HEK293 (cell line): ENCODE data around the gene TESK2.

Source experiments
- CTCF ChIA-PET: fragments of 350-600 bp; formaldehyde crosslinking; extraction: SDS; loops from one replicate; lab custom pipeline; 2021; ENCODE audit warnings: antibody characterized with exemption; lab: Yijun Ruan, JAX
- POLR2A ChIA-PET: fragments of 300-600 bp; formaldehyde crosslinking; extraction: SDS; loops from one replicate; lab custom pipeline; 2020; ENCODE audit warnings: antibody characterized with exemption, inconsistent platforms; lab: Yijun Ruan, JAX
- H3K27ac ChIP-seq: fragments of 200-500 bp; sonication (Bioruptor generic); 2 replicates; pipeline ENCODE4 v1.5.1; 2014; ENCODE audit warnings: low read depth, low read length, control low read depth, inconsistent platforms; ENCODE audit errors: extremely low read depth
- H3K36me3 ChIP-seq, 2 experiments: fragments of 200-500 bp in 1 of 2; sonication (Bioruptor generic) in 1 of 2; 1 replicate in 1 of 2; 2 replicates in 1 of 2; pipeline ENCODE4 v1.5.1; 2014 to 2017; ENCODE audit warnings: inconsistent platforms in 2 of 2, low read length in 2 of 2; ENCODE audit not compliant: control insufficient read depth in 2 of 2, insufficient read depth in 1 of 2
- H3K4me1 ChIP-seq: fragments of 200-500 bp; sonication (Bioruptor generic); 2 replicates; pipeline ENCODE4 v1.5.1; 2014; ENCODE audit warnings: mild to moderate bottlenecking, low read length, inconsistent platforms; ENCODE audit not compliant: control insufficient read depth, insufficient read depth
- H3K4me3 ChIP-seq: 2 replicates; pipeline ENCODE4 v1.5.1; 2011; ENCODE audit warnings: low read depth, mild to moderate bottlenecking, control low read depth, low read length, moderate library complexity
- H3K9me3 ChIP-seq: fragments of 200-500 bp; sonication (Bioruptor generic); 2 replicates; pipeline ENCODE4 v1.5.1; 2014; ENCODE audit warnings: low read depth, low read length, inconsistent platforms; ENCODE audit not compliant: control insufficient read depth, insufficient read depth
- ATF2 ChIP-seq: fragments of 450-650 bp; formaldehyde crosslinking; IDR thresholded peaks from 2 replicates; pipeline ENCODE4 v1.5.1; 2016; ENCODE audit warnings: missing biosample characterization, missing genetic modification characterization, low read depth
- HIC1 ChIP-seq: fragments of 450-650 bp; formaldehyde crosslinking; IDR thresholded peaks from 2 replicates; pipeline ENCODE4 v1.5.1; 2016; ENCODE audit warnings: missing biosample characterization, missing genetic modification characterization
- KLF16 ChIP-seq: fragments of 450-650 bp; formaldehyde crosslinking; IDR thresholded peaks from 2 replicates; pipeline ENCODE4 v1.5.1; 2017; ENCODE audit warnings: missing biosample characterization, missing genetic modification characterization
- PBX3 ChIP-seq: sonication (generic); formaldehyde crosslinking; IDR thresholded peaks from 2 replicates; pipeline ENCODE4 v1.8.1; 2022; ENCODE audit warnings: mild to moderate bottlenecking, moderate library complexity, missing genetic modification reagents
- PRDM10 ChIP-seq: fragments of 450-650 bp; formaldehyde crosslinking; IDR thresholded peaks from 2 replicates; pipeline ENCODE4 v1.5.1; 2016; ENCODE audit warnings: missing biosample characterization, missing genetic modification characterization
- SP2 ChIP-seq: fragments of 450-650 bp; formaldehyde crosslinking; IDR thresholded peaks from 2 replicates; pipeline ENCODE4 v1.5.1; 2016; ENCODE audit warnings: missing biosample characterization, missing genetic modification characterization
- ZNF112 ChIP-seq: fragments of 450-650 bp; formaldehyde crosslinking; IDR thresholded peaks from 2 replicates; pipeline ENCODE4 v1.5.0; 2017; ENCODE audit warnings: missing biosample characterization, missing genetic modification characterization
- ZNF169 ChIP-seq: fragments of 450-650 bp; formaldehyde crosslinking; IDR thresholded peaks from 2 replicates; pipeline ENCODE4 v1.5.1; 2016; ENCODE audit warnings: missing biosample characterization, missing genetic modification characterization
- ZNF174 ChIP-seq: fragments of 450-650 bp; formaldehyde crosslinking; IDR thresholded peaks from 2 replicates; pipeline ENCODE4 v1.5.0; 2017; ENCODE audit warnings: missing biosample characterization, mild to moderate bottlenecking, missing genetic modification characterization
- ZNF18 ChIP-seq: fragments of 450-650 bp; formaldehyde crosslinking; IDR thresholded peaks from 2 replicates; pipeline ENCODE4 v1.5.1; 2016; ENCODE audit warnings: missing biosample characterization, missing genetic modification characterization
- ZNF239 ChIP-seq: fragments of 450-650 bp; formaldehyde crosslinking; IDR thresholded peaks from 2 replicates; pipeline ENCODE4 v1.5.1; 2016; ENCODE audit warnings: missing biosample characterization, missing genetic modification characterization
- ZNF266 ChIP-seq: fragments of 450-650 bp; formaldehyde crosslinking; IDR thresholded peaks from 2 replicates; pipeline ENCODE4 v1.5.1; 2016; ENCODE audit warnings: missing biosample characterization, missing genetic modification characterization, low read depth
- ZNF280D ChIP-seq: fragments of 450-650 bp; formaldehyde crosslinking; IDR thresholded peaks from 2 replicates; pipeline ENCODE4 v1.5.1; 2016; ENCODE audit warnings: missing biosample characterization, missing genetic modification characterization
- ZNF501 ChIP-seq: fragments of 450-650 bp; formaldehyde crosslinking; IDR thresholded peaks from 2 replicates; pipeline ENCODE4 v1.5.1; 2016; ENCODE audit warnings: missing biosample characterization, missing genetic modification characterization
- ZNF521 ChIP-seq: fragments of 450-650 bp; formaldehyde crosslinking; IDR thresholded peaks from 2 replicates; pipeline ENCODE4 v1.5.1; 2017; ENCODE audit warnings: missing biosample characterization, mild to moderate bottlenecking, missing genetic modification characterization
- ZNF610 ChIP-seq: fragments of 450-650 bp; formaldehyde crosslinking; IDR thresholded peaks from 2 replicates; pipeline ENCODE4 v1.5.1; 2016; ENCODE audit warnings: missing biosample characterization, missing genetic modification characterization, borderline replicate concordance
- ZNF654 ChIP-seq: fragments of 450-650 bp; formaldehyde crosslinking; IDR thresholded peaks from 2 replicates; pipeline ENCODE4 v1.5.1; 2016; ENCODE audit warnings: low read depth, missing biosample characterization, missing genetic modification characterization
- ZNF785 ChIP-seq: fragments of 450-650 bp; formaldehyde crosslinking; IDR thresholded peaks from 2 replicates; pipeline ENCODE4 v1.5.1; 2016; ENCODE audit warnings: missing biosample characterization, missing genetic modification characterization
- ZNF830 ChIP-seq: fragments of 450-650 bp; IDR thresholded peaks from 2 replicates; pipeline ENCODE4 v1.5.0; 2018; ENCODE audit warnings: missing biosample characterization, missing genetic modification characterization, low read depth, mild to moderate bottlenecking, moderate library complexity

TESK2 gene

GRCh38 chr1:45354838-45355237, 136.1 kb downstream of the TESK2 start (continued):
- no peak for TF ChIP-seq ZNF112 (tag by site-specific recombination)
- TF ChIP-seq ZNF169 (tag by site-specific recombination): no peak
- no peak for TF ChIP-seq ATF2 (tag by site-specific recombination)
- TF ChIP-seq ZNF521 (tag by site-specific recombination): no peak
- no peak for TF ChIP-seq SP2 (tag by site-specific recombination)
- TF ChIP-seq ZNF501 (tag by site-specific recombination): no peak
- TF ChIP-seq HIC1 (tag by site-specific recombination): no peak
- no peak for TF ChIP-seq ZNF266 (tag by site-specific recombination)
- TF ChIP-seq ZNF785 (tag by site-specific recombination): no peak

- Histone ChIP-seq H3K4me1 (peaks cover 7% of the 10 kb centered on the region; the same call in 1 of the 2 replicates), H3K9me3 (no peaks in the 10 kb centered on the region), H3K36me3 (no peaks in the 10 kb centered on the region)
- POLR2A ChIA-PET: interaction anchor here (2.1 kb wide), 1 partner anchor 14 kb away, joined by 5 read pairs; the partner anchor contains the start of genes MUTYH and TOE1
- no peak for TF ChIP-seq ZNF610 (tag by site-specific recombination)
- no peak for TF ChIP-seq ZNF280D (tag by site-specific recombination)
- no peak for TF ChIP-seq ZNF239 (tag by site-specific recombination)
- TF ChIP-seq ZNF174: no peak
- TF ChIP-seq, all 188 proteins: peak for 0
- no peak overlapping the region for H3K27ac ChIP-seq
- CTCF ChIA-PET: interaction anchor here (0.6 kb wide), 1 partner anchor 158 kb away, joined by 5 read pairs; no protein-coding TSS in a partner anchor
- no peak overlapping the region for H3K4me3 ChIP-seq
These were observed 137.3 kb downstream of the TESK2 start for GRCh38 chr1:45353685-45354084.

- Histone ChIP-seq H3K36me3 (peaks cover 0 to 5% of the 10 kb centered on the region in 2 experiments; a peak in 1 of 3 replicates), H3K9me3 (no peaks in the 10 kb centered on the region), H3K4me3 (no peak overlapping the region), H3K27ac (no peak overlapping the region), H3K4me1 (peaks cover 6% of the 10 kb centered on the region; the same call in 1 of the 2 replicates)
- TF ChIP-seq PBX3: no peak
- TF ChIP-seq ZNF112 (tag by site-specific recombination): no peak
- TF ChIP-seq ZNF18 (tag by site-specific recombination): no peak
- no peak for TF ChIP-seq ZNF654 (tag by site-specific recombination)
- no peak for TF ChIP-seq ZNF830 (tag by site-specific recombination)
- TF ChIP-seq PRDM10 (tag by site-specific recombination): no peak
- no peak for TF ChIP-seq KLF16
- POLR2A ChIA-PET: interaction anchor here (0.7 kb wide), 1 partner anchor 48 kb away, joined by 5 read pairs; no protein-coding TSS in a partner anchor
- CTCF ChIA-PET: interaction anchor here (0.8 to 4.3 kb wide), 2 partner anchors 8 to 10 kb away, joined by 5 to 23 read pairs; no protein-coding TSS in a partner anchor
These were observed 139.5 kb downstream of the TESK2 start for GRCh38 chr1:45351508-45351907.
